ENCODE data around the gene ACE.

The ACE gene

GRCh38 chr17:63544467-63545301, 67.8 kb downstream of the ACE start:
- H3K4me3 ChIP-seq (ENCODE audit: low read depth, low read length): no peak overlapping the region
- TF ChIP-seq CTCF (conservative IDR thresholded peaks at IDR 0.05; ENCODE audit: low read depth, low read length): no peak
- no peak for DNase-seq (ENCODE audit: low read depth)

GRCh38 chr17:63546308-63547082, 69.6 kb downstream of the ACE start:
- no peak for TF ChIP-seq CTCF (conservative IDR thresholded peaks at IDR 0.05; ENCODE audit: low read depth, low read length)
- no peak overlapping the region for H3K4me3 ChIP-seq (ENCODE audit: low read depth, low read length)
- no peak for DNase-seq (ENCODE audit: low read depth)

GRCh38 chr17:63547083-63547523, 70.2 kb downstream of the ACE start:
- no peak for TF ChIP-seq CTCF (conservative IDR thresholded peaks at IDR 0.05; ENCODE audit: low read depth, low read length)
- no peak for DNase-seq (ENCODE audit: low read depth)
- no peak overlapping the region for H3K4me3 ChIP-seq (ENCODE audit: low read depth, low read length)

All from choroid plexus epithelial cell (primary cell).